Osteoblast (primary cell): ENCODE data around the gene GABBR2. TPM values are rescaled to one million over a fixed set of nuclear protein-coding genes. Genes with fewer than 3 reads are reported as not detected.

ENCODE experiments used
- DNase-seq: peaks from one replicate; pipeline ENCODE4 v3.0.0; 2011; ENCODE audit warnings: low spot score, mixed read lengths; ENCODE audit not compliant: insufficient read length; ENCODE audit errors: missing footprints
- H2AFZ ChIP-seq: 2 replicates; pipeline ENCODE4 v1.6.0; 2011; ENCODE audit warnings: mild to moderate bottlenecking, low read length
- H3K27ac ChIP-seq: 2 replicates; pipeline ENCODE4 v1.5.1; 2011; ENCODE audit warnings: mild to moderate bottlenecking, low read depth, low read length, moderate library complexity
- H3K27me3 ChIP-seq: 2 replicates; pipeline ENCODE4 v1.6.0; 2012; ENCODE audit warnings: mild to moderate bottlenecking, control low read depth, inconsistent platforms, low read length, moderate library complexity; ENCODE audit not compliant: insufficient read depth
- H3K36me3 ChIP-seq: 2 replicates; pipeline ENCODE4 v1.5.1; 2011; ENCODE audit warnings: mild to moderate bottlenecking, low read length, control low read depth, moderate library complexity; ENCODE audit not compliant: insufficient read depth
- H3K4me1 ChIP-seq: 2 replicates; pipeline ENCODE4 v1.5.1; 2011; ENCODE audit warnings: mild to moderate bottlenecking, low read length, control low read depth, moderate library complexity; ENCODE audit not compliant: insufficient read depth
- H3K4me2 ChIP-seq: 2 replicates; pipeline ENCODE4 v1.6.0; 2011; ENCODE audit warnings: mild to moderate bottlenecking, low read length; ENCODE audit not compliant: insufficient read depth
- H3K4me3 ChIP-seq: fragments of 200-600 bp; sonication (generic); 3 replicates; pipeline ENCODE4 v1.5.1; 2012; ENCODE audit warnings: mild to moderate bottlenecking, low read length, inconsistent platforms; ENCODE audit not compliant: insufficient read depth
- H3K79me2 ChIP-seq: 2 replicates; pipeline ENCODE4 v1.6.0; 2012; ENCODE audit warnings: mild to moderate bottlenecking, low read length, control low read depth, inconsistent platforms; ENCODE audit not compliant: insufficient read depth
- H3K9me3 ChIP-seq: 2 replicates; pipeline ENCODE4 v1.5.1; 2011; ENCODE audit warnings: low read depth, low read length, control low read depth
- H4K20me1 ChIP-seq: 2 replicates; pipeline ENCODE4 v1.6.0; 2012; ENCODE audit warnings: mild to moderate bottlenecking, low read length, control low read depth; ENCODE audit not compliant: insufficient read depth
- CTCF ChIP-seq: IDR thresholded peaks from 2 replicates; pipeline ENCODE4 v1.5.1; 2011; ENCODE audit warnings: mild to moderate bottlenecking, low read depth, low read length, moderate library complexity; ENCODE audit errors: extremely low read depth
- total RNA-seq: library from RNA; depleted of rRNA; stranded (reverse); fragments of >200 nt; gene quantifications from 2 replicates; pipeline ENCODE4 v1.2.3, GENCODE V29; 2012

GABBR2 gene
- total RNA-seq, 1 donor = under 0.01 TPM

GRCh38 chr9:98410185-98410697 lies 298.5 kb downstream of the GABBR2 start:
- no peak overlapping the region for H3K27ac ChIP-seq
- DNase-seq = no peak

GRCh38 chr9:98409719-98410118 lies 299.0 kb downstream of the GABBR2 start:
- no peak for DNase-seq
- Histone ChIP-seq H3K4me2 (no peak overlapping the region), H4K20me1 (no peaks in the 10 kb centered on the region), H3K27me3 (peaks cover 11% of the 10 kb centered on the region), H3K4me1 (no peaks in the 10 kb centered on the region), H3K9me3 (no peaks in the 10 kb centered on the region), H3K79me2 (no peaks in the 10 kb centered on the region), H3K27ac (no peak overlapping the region), H2AFZ (no peak overlapping the region), H3K36me3 (no peaks in the 10 kb centered on the region), H3K4me3 (no peak overlapping the region)
- TF ChIP-seq CTCF = no peak

More at GRCh38 chr9:98410185-98410697, 298.5 kb downstream of the GABBR2 start:
- peak overlapping the region; percentile 73 for H2AFZ ChIP-seq
- no peaks in the 10 kb centered on the region for H3K4me1 ChIP-seq
- H3K9me3 ChIP-seq = no peaks in the 10 kb centered on the region
- no peaks in the 10 kb centered on the region for H3K79me2 ChIP-seq
- H3K4me3 ChIP-seq = no peak overlapping the region
- H3K36me3 ChIP-seq = no peaks in the 10 kb centered on the region
- H4K20me1 ChIP-seq = no peaks in the 10 kb centered on the region
- H3K27me3 ChIP-seq = peaks cover 11% of the 10 kb centered on the region
- H3K4me2 ChIP-seq = peak overlapping the region; percentile 48
- peak; percentile 26 for TF ChIP-seq CTCF

- no peak overlapping the region for H3K27ac ChIP-seq
- no peak overlapping the region for H2AFZ ChIP-seq
- TF ChIP-seq CTCF = no peak
- no peak overlapping the region for H3K4me2 ChIP-seq
- H3K79me2 ChIP-seq = no peaks in the 10 kb centered on the region
- no peak for DNase-seq
- H4K20me1 ChIP-seq = no peaks in the 10 kb centered on the region
- H3K27me3 ChIP-seq = peaks cover 11% of the 10 kb centered on the region
- H3K4me3 ChIP-seq = no peak overlapping the region
- H3K4me1 ChIP-seq = no peaks in the 10 kb centered on the region
- H3K9me3 ChIP-seq = no peaks in the 10 kb centered on the region
- H3K36me3 ChIP-seq = no peaks in the 10 kb centered on the region
These were observed 302.3 kb downstream of the GABBR2 start for GRCh38 chr9:98406469-98406868.

- no peak for DNase-seq
- Histone ChIP-seq H3K4me3 (no peak overlapping the region), H3K27me3 (peaks cover 11% of the 10 kb centered on the region), H2AFZ (no peak overlapping the region), H3K9me3 (no peaks in the 10 kb centered on the region), H3K36me3 (no peaks in the 10 kb centered on the region), H3K4me1 (no peaks in the 10 kb centered on the region), H4K20me1 (no peaks in the 10 kb centered on the region), H3K79me2 (no peaks in the 10 kb centered on the region), H3K4me2 (no peak overlapping the region), H3K27ac (no peak overlapping the region)
- no peak for TF ChIP-seq CTCF
These were observed 304.5 kb downstream of the GABBR2 start for GRCh38 chr9:98404237-98404636.
